Measurements from ENCODE around the gene MIAT.

MIAT gene

DNA sequence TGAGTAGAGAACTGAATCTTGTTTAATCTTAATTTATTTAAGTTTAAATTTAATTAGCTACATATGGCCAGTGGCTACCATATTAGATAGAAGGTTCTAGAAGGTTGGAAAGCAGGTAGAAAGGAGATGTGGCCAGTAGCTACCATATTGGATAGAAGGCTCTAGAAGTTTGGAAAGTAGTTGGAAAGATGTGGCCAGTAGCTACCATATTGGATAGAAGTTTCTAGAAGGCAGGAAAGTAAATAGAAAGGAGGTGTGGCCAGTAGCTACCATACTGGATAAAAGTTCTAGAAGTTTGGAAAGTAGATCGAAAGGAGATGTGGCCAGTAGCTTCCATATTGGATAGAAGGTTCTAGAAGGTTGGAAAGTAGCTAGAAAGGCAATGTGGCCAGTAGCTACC, 33.4 kb upstream of the MIAT start:
- H3K27ac ChIP-seq: no peak overlapping the region
- TF ChIP-seq, protein P1, sequence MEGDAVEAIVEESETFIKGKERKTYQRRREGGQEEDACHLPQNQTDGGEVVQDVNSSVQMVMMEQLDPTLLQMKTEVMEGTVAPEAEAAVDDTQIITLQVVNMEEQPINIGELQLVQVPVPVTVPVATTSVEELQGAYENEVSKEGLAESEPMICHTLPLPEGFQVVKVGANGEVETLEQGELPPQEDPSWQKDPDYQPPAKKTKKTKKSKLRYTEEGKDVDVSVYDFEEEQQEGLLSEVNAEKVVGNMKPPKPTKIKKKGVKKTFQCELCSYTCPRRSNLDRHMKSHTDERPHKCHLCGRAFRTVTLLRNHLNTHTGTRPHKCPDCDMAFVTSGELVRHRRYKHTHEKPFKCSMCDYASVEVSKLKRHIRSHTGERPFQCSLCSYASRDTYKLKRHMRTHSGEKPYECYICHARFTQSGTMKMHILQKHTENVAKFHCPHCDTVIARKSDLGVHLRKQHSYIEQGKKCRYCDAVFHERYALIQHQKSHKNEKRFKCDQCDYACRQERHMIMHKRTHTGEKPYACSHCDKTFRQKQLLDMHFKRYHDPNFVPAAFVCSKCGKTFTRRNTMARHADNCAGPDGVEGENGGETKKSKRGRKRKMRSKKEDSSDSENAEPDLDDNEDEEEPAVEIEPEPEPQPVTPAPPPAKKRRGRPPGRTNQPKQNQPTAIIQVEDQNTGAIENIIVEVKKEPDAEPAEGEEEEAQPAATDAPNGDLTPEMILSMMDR (IDR thresholded peaks at IDR 0.05): no peak
- H3K36me3 ChIP-seq: no peaks in the 10 kb centered on the region

DNA sequence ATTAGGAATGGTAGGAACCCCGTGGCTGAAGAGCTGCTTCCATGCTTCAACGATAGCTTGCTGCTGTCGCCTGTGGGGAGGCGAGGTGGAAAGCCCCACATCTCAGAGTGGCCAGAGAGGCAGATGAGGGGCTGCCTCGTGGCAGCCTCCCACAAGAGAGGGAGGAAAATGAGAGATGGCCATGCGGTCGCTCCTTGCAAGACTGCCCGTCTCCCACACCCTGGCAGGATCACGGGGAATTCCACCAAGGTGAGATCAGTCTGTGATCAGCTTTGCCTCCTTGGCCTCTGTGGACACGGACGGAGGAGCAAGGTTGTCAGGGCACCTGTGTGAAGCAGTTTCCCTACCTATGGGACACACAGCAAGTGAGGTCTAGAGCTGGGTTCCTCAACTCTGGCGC, 32.6 kb upstream of the MIAT start:
- no peak overlapping the region for H3K27ac ChIP-seq
- no peaks in the 10 kb centered on the region for H3K36me3 ChIP-seq

More for the DNA sequence above, 33.4 kb upstream of the MIAT start:
- Histone ChIP-seq H3K27me3 (no peaks in the 10 kb centered on the region), H3K4me1 (ENCODE audit: control insufficient read depth in 1 of 2, insufficient read depth in 1 of 2, low read depth in 1 of 2, low read length in 1 of 2) (peaks cover 10 to 16% of the 10 kb centered on the region in 2 experiments), H3K4me3 (ENCODE audit: low read depth in 1 of 2, low read length in 1 of 2) (no peak overlapping the region), H3K9me3 (no peaks in the 10 kb centered on the region)

DNA sequence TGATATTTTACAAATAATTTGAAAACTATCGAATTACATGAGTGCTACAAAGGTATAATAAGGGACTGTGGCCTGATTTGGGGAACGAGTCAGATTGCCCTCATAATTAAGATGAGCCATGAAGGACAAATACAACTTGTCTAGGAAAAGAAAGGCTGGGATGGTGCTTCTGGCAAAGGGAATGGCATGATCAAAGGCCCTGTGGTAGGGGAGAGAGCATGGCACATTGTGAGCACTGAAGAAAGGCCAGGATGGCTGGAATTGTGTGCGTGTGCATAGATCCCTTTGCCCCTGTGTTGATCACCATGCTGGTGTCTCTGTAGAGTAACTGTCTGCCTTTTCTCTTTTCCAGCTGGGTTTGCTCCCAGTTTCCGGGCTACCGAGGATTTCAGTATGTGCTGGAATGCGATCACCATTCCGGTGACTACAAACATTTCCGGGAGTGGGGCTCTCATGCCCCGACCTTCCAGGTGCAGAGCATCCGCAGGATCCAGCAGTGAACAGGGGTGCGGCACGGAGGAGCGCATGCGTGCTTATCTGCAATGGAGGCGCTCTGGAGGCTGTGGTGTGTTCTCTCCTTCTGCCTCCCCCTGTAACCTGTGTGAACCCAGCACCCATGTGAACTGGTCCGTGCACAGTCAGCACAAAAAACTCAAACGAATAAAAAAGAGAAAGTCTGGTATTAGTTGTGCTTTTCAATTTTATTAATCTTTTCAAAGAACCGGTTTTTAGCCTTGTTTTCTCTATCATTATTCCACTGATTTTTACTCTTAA, 27.2 kb upstream of the MIAT start:
- TF ChIP-seq, protein P1 (IDR thresholded peaks at IDR 0.05): no peak
- H3K9me3 ChIP-seq: no peaks in the 10 kb centered on the region
- no peaks in the 10 kb centered on the region for H3K36me3 ChIP-seq
- peaks cover 3% of the 10 kb centered on the region for H3K27me3 ChIP-seq
- H3K4me1 ChIP-seq (ENCODE audit: control insufficient read depth in 1 of 2, insufficient read depth in 1 of 2, low read depth in 1 of 2, low read length in 1 of 2): no peaks in the 10 kb centered on the region
- no peak overlapping the region for H3K4me3 ChIP-seq (ENCODE audit: low read depth in 1 of 2, low read length in 1 of 2)
- no peak overlapping the region for H3K27ac ChIP-seq

More for the DNA sequence above, 32.6 kb upstream of the MIAT start:
- no peaks in the 10 kb centered on the region for H3K27me3 ChIP-seq
- TF ChIP-seq, protein P1 (IDR thresholded peaks at IDR 0.05): no peak
- no peaks in the 10 kb centered on the region for H3K9me3 ChIP-seq
- H3K4me1 ChIP-seq (ENCODE audit: control insufficient read depth in 1 of 2, insufficient read depth in 1 of 2, low read depth in 1 of 2, low read length in 1 of 2): peaks cover 5 to 10% of the 10 kb centered on the region in 2 experiments
- H3K4me3 ChIP-seq (ENCODE audit: low read depth in 1 of 2, low read length in 1 of 2): no peak overlapping the region

DNA sequence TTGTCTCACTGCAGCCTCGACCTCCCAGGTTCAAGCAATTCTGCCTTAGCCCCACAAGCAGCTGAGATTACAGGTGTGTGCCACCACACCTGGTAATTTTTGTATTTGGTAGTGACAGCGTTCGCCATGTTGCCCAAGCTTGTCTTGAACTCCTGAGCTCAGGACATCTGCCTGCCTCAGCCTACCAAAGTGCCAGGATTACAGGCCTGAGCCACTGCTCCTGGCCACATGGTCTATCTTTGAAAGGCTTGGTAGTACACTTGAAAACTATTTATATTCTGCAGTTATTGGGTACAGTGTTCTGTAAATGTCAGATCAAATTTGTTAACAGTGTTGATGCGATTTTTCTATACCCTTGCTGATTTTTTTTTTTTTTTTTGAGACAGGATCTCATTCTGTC, 26.1 kb upstream of the MIAT start:
- TF ChIP-seq, protein P1 (IDR thresholded peaks at IDR 0.05): no peak
- Histone ChIP-seq H3K36me3 (no peaks in the 10 kb centered on the region), H3K4me3 (ENCODE audit: low read depth in 1 of 2, low read length in 1 of 2) (no peak overlapping the region), H3K4me1 (ENCODE audit: control insufficient read depth in 1 of 2, insufficient read depth in 1 of 2, low read depth in 1 of 2, low read length in 1 of 2) (no peaks in the 10 kb centered on the region), H3K27me3 (peaks cover 3% of the 10 kb centered on the region), H3K27ac (no peak overlapping the region), H3K9me3 (no peaks in the 10 kb centered on the region)

DNA sequence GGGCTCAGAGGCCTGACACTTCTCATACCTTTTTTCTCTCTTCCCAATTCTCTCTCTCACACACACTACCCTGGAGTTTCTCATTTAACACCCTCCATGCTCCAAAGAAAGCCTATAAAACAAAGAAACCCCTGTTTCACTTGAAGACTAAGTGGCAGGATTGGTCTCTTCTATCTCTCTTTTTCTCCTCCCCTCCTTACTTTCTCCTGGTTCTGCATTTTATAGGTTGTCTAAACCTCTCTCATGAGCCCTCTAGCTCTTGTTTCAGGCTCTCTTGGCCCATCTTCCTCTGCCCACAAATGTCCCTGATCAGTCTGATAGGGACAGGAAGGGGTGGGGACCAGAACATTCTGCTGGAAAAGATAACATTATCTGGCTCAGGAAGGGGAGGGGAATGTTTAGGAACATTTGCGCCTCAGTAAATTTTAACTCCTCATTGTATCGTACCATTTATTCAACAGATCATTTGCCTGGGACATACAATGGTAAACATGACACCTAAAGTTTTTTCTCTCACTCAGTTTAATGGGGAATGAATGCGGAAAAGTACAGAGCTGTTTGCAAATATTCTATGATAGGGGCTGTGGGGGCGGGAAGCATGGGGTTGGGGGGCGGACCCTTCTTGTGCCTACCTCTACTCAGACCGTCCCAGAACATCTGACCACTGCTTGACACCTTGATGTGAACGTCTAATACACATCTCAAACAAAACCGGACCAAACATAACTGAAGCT, 24.8 kb upstream of the MIAT start:
- no peaks in the 10 kb centered on the region for H3K4me1 ChIP-seq (ENCODE audit: control insufficient read depth in 1 of 2, insufficient read depth in 1 of 2, low read depth in 1 of 2, low read length in 1 of 2)
- no peaks in the 10 kb centered on the region for H3K9me3 ChIP-seq
- no peak overlapping the region for H3K27ac ChIP-seq
- no peaks in the 10 kb centered on the region for H3K36me3 ChIP-seq
- no peak overlapping the region for H3K4me3 ChIP-seq (ENCODE audit: low read depth in 1 of 2, low read length in 1 of 2)
- H3K27me3 ChIP-seq: peaks cover 3% of the 10 kb centered on the region
- TF ChIP-seq, protein P1 (IDR thresholded peaks at IDR 0.05): no peak

All from neutrophil (primary cell).